Right atrium auricular region (tissue), 2 donors: ENCODE results near the gene HLF. TPM values are rescaled to one million over a fixed set of nuclear protein-coding genes. Genes with fewer than 3 reads are reported as not detected.
A peak's percentile ranks its signal among the peaks of the same experiment; 100 is the strongest.

Source experiments
- DNase-seq: peaks from one replicate; pipeline ENCODE4 v3.0.0-alpha.2; 2019; ENCODE audit warnings: low spot score
- H3K27ac ChIP-seq, 2 donors: fragments of 200-600 bp; sonication (generic); 1 replicate in 1 of 2; 2 replicates in 1 of 2; pipeline ENCODE4 v1.5.1; 2016 to 2019
- H3K27me3 ChIP-seq, 2 donors: fragments of 200-600 bp; sonication (generic); one replicate each; pipeline versions ENCODE4 v1.5.1 to v1.6.0; 2017 to 2019
- H3K36me3 ChIP-seq: fragments of 200-600 bp; sonication (generic); one replicate; pipeline ENCODE4 v1.5.1; 2016
- H3K4me1 ChIP-seq, 2 donors: fragments of 200-600 bp; sonication (generic); one replicate each; pipeline versions ENCODE4 v1.5.1 to v1.6.0; 2017 to 2019
- H3K4me3 ChIP-seq, 2 donors: fragments of 200-600 bp; sonication (generic); 1 replicate in 1 of 2; 2 replicates in 1 of 2; pipeline ENCODE4 v1.5.1; 2017 to 2019; ENCODE audit warnings: mild to moderate bottlenecking in 1 of 2, moderate library complexity in 1 of 2
- H3K9me3 ChIP-seq, 2 donors: fragments of 200-600 bp; sonication (generic); one replicate each; pipeline ENCODE4 v1.5.1; 2019
- CTCF ChIP-seq, 2 donors: fragments of 200-600 bp; sonication (generic); IDR thresholded peaks; one replicate each; pipeline ENCODE4 v1.5.1; 2019; ENCODE audit warnings: antibody characterized with exemption in 2 of 2
- total RNA-seq, 2 donors: library from RNA; depleted of rRNA; stranded (reverse); fragments of >200 nt; gene quantifications; one replicate each; pipeline ENCODE4 v1.1.0, GENCODE V29; 2016

HLF gene
- total RNA-seq, 2 donors from 2014 or later = 36.9 to 38.4 TPM

GRCh38 chr17:55279203-55279602, 14.4 kb downstream of the HLF start:
- Histone ChIP-seq H3K4me3 (no peak overlapping the region), H3K36me3 (no peaks in the 10 kb centered on the region), H3K9me3 (no peaks in the 10 kb centered on the region), H3K27ac (peak overlapping the region in 1 of 2 donors; percentile 94), H3K27me3 (no peaks in the 10 kb centered on the region), H3K4me1 (peaks cover 0 to 81% of the 10 kb centered on the region in 2 donors)
- TF ChIP-seq CTCF (IDR thresholded peaks at IDR 0.05) = no peak
- no peak for DNase-seq

- peak overlapping the region in 1 of 2 donors; percentile 89 for H3K27ac ChIP-seq
- H3K27me3 ChIP-seq = no peaks in the 10 kb centered on the region
- DNase-seq = no peak
- TF ChIP-seq CTCF (IDR thresholded peaks at IDR 0.05) = no peak
- no peaks in the 10 kb centered on the region for H3K36me3 ChIP-seq
- no peak overlapping the region for H3K4me3 ChIP-seq
- no peaks in the 10 kb centered on the region for H3K9me3 ChIP-seq
- H3K4me1 ChIP-seq = peaks cover 0 to 81% of the 10 kb centered on the region in 2 donors
These were observed 15.0 kb downstream of the HLF start for GRCh38 chr17:55279788-55280187.

- Histone ChIP-seq H3K27me3 (no peaks in the 10 kb centered on the region), H3K4me3 (no peak overlapping the region), H3K27ac (peak overlapping the region; percentile 89 to 95), H3K36me3 (no peaks in the 10 kb centered on the region), H3K9me3 (no peaks in the 10 kb centered on the region), H3K4me1 (peaks cover 0 to 81% of the 10 kb centered on the region in 2 donors)
- no peak for TF ChIP-seq CTCF (IDR thresholded peaks at IDR 0.05)
- no peak for DNase-seq
These were observed 15.5 kb downstream of the HLF start for GRCh38 chr17:55280212-55280611.

GRCh38 chr17:55281649-55282378, 17.1 kb downstream of the HLF start:
- H3K4me1 ChIP-seq = peaks cover 0 to 81% of the 10 kb centered on the region in 2 donors
- H3K27ac ChIP-seq = peak overlapping the region; percentile 89 to 95

GRCh38 chr17:55282379-55282702, 17.6 kb downstream of the HLF start:
- Histone ChIP-seq H3K27me3 (no peaks in the 10 kb centered on the region), H3K9me3 (no peaks in the 10 kb centered on the region), H3K36me3 (no peaks in the 10 kb centered on the region), H3K27ac (peak overlapping the region; percentile 89 to 95), H3K4me1 (peaks cover 0 to 81% of the 10 kb centered on the region in 2 donors), H3K4me3 (no peak overlapping the region)
- TF ChIP-seq CTCF (IDR thresholded peaks at IDR 0.05) = no peak
- no peak for DNase-seq

More at GRCh38 chr17:55281649-55282378, 17.1 kb downstream of the HLF start:
- Histone ChIP-seq H3K27me3 (no peaks in the 10 kb centered on the region), H3K36me3 (no peaks in the 10 kb centered on the region), H3K9me3 (no peaks in the 10 kb centered on the region), H3K4me3 (no peak overlapping the region)
- TF ChIP-seq CTCF (IDR thresholded peaks at IDR 0.05) = no peak
- no peak for DNase-seq

GRCh38 chr17:55282741-55283140, 18.0 kb downstream of the HLF start:
- no peak for TF ChIP-seq CTCF (IDR thresholded peaks at IDR 0.05)
- H3K4me3 ChIP-seq = no peak overlapping the region
- H3K36me3 ChIP-seq = no peaks in the 10 kb centered on the region
- DNase-seq = no peak
- H3K27ac ChIP-seq = peak overlapping the region; percentile 89 to 95
- H3K9me3 ChIP-seq = no peaks in the 10 kb centered on the region
- peaks cover 0 to 81% of the 10 kb centered on the region in 2 donors for H3K4me1 ChIP-seq
- no peaks in the 10 kb centered on the region for H3K27me3 ChIP-seq
